ENCODE data around the gene SELENOP. TPM values are rescaled to one million over a fixed set of nuclear protein-coding genes. Genes with fewer than 3 reads are reported as not detected.
"Not testable (repeated sequence)": the region's sequence is repeated elsewhere in the genome, so short reads cannot be mapped to it uniquely, and the experiment has no call there.

Gene SELENOP
- total RNA-seq, 1 donor, result 31.1 TPM

DNA sequence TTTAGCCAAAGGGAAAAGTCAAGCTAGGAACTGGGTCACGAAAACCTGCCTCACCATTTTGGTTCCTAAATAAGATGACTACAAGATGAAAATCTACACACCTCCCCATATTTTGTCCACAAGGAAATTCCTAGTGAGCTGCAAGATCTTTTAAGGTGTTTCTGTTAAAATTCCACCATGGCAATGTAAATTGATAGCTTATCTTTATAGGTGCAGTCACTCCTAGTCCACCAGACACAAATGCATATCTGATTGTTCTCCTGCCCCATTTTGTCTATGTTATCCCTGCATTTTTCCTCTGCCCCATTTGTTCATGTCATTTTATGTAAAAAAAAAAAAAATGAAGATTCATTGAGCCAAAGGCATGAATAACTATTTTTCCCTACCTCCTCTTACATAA is 41.1 kb upstream of the SELENOP start:
- no peak for TF ChIP-seq CTCF (IDR thresholded peaks at IDR 0.05; ENCODE audit: insufficient read depth, low read depth, low read length)
- DNase-seq (ENCODE audit: low read depth), result no peak
- H3K4me3 ChIP-seq (ENCODE audit: low read depth, low read length), result no peak overlapping the region

- TF ChIP-seq CTCF (IDR thresholded peaks at IDR 0.05; ENCODE audit: insufficient read depth, low read depth, low read length), result no peak
- no peak overlapping the region for H3K4me3 ChIP-seq (ENCODE audit: low read depth, low read length)
- DNase-seq (ENCODE audit: low read depth), result no peak
These were observed 39.8 kb upstream of the SELENOP start for GRCh38 chr5:42851481-42851880.

- no peak for DNase-seq (ENCODE audit: low read depth)
- TF ChIP-seq CTCF (IDR thresholded peaks at IDR 0.05; ENCODE audit: insufficient read depth, low read depth, low read length), result no peak
- H3K4me3 ChIP-seq (ENCODE audit: low read depth, low read length), result no peak overlapping the region
These were observed 36.9 kb upstream of the SELENOP start for GRCh38 chr5:42848545-42848944.

GRCh38 chr5:42844408-42844807 is 32.7 kb upstream of the SELENOP start:
- not testable (repeated sequence) for DNase-seq (ENCODE audit: low read depth); H3K4me3 ChIP-seq (ENCODE audit: low read depth, low read length)

DNA sequence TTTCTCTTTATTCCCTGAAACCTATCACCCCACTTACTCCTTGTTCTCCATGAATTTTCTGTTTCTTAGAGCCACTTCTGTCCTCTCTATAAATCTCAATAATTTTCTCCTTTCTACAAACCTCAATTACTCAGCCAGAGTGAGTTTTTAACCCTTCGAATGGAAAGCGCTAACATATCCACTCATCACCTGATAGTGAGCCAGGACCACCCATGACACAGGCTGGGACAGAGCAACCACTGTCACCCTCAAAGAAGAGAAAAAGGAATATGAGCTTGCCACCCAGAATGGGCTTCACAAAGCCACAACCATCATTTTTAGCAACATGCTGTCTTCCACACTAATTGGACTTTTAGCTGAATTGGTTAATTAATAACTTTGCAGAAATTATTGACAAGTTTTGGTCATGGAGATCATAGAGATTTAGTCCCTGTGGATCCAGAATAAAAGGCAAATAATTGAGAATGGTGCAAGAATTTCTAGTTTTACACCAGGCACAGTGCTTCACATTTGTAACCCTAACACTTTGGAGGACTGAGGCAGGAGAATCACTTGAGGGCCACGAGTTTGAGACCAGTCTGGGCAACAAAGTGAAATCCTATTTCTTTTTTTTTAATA is 32.1 kb upstream of the SELENOP start:
- no peak overlapping the region for H3K4me3 ChIP-seq (ENCODE audit: low read depth, low read length)
- TF ChIP-seq CTCF (IDR thresholded peaks at IDR 0.05; ENCODE audit: insufficient read depth, low read depth, low read length), result no peak
- DNase-seq (ENCODE audit: low read depth), result no peak

- no peak for TF ChIP-seq CTCF (IDR thresholded peaks at IDR 0.05; ENCODE audit: insufficient read depth, low read depth, low read length)
- DNase-seq (ENCODE audit: low read depth), result peak; percentile 39
- H3K4me3 ChIP-seq (ENCODE audit: low read depth, low read length), result no peak overlapping the region
These were observed 31.4 kb upstream of the SELENOP start for GRCh38 chr5:42842921-42843641.

DNA sequence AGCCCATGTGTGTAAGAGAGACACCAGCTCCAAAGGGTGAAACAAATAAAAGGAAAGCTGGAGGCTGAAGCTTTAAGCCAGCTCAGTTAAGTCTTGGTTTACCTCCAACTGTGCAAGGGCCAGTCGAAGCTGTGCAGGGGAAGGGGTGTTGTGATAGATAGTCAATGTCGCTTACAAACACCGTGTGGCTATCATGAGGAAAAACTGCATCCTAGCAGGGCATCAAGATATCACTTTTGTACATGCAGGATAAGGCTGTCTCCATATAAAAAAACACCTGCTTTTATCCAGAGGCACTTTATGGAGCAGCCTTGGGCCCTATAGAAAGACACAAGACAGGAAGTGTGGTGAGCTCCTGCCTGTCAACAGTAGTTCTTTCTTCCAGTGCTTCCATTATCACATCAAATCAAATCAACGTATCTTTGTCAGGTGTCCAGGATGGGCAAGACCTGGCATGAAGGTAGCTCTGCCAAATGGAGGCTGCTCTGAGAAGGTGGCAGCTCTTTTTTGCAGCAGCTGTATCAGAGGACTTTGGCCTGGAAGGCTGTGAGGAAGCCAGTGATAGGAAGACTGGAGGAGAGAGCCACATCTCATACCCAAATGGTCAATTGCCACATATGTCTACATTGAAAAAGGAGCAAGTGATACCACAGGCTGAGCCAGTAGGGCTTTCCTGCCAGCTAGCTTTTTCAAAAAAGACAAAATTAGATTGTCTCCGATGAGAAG is 29.3 kb upstream of the SELENOP start:
- H3K4me3 ChIP-seq (ENCODE audit: low read depth, low read length), result no peak overlapping the region
- no peak for TF ChIP-seq CTCF (IDR thresholded peaks at IDR 0.05; ENCODE audit: insufficient read depth, low read depth, low read length)
- DNase-seq (ENCODE audit: low read depth), result no peak
